Inflammatory macrophage treated with lipopolysaccharide for 4 hours (primary cell): Measurements from ENCODE around the gene GCNT4.

Source experiments
- DNase-seq: peaks from one replicate; pipeline ENCODE4 v3.0.0-alpha.2; 2020

GCNT4 gene

DNA sequence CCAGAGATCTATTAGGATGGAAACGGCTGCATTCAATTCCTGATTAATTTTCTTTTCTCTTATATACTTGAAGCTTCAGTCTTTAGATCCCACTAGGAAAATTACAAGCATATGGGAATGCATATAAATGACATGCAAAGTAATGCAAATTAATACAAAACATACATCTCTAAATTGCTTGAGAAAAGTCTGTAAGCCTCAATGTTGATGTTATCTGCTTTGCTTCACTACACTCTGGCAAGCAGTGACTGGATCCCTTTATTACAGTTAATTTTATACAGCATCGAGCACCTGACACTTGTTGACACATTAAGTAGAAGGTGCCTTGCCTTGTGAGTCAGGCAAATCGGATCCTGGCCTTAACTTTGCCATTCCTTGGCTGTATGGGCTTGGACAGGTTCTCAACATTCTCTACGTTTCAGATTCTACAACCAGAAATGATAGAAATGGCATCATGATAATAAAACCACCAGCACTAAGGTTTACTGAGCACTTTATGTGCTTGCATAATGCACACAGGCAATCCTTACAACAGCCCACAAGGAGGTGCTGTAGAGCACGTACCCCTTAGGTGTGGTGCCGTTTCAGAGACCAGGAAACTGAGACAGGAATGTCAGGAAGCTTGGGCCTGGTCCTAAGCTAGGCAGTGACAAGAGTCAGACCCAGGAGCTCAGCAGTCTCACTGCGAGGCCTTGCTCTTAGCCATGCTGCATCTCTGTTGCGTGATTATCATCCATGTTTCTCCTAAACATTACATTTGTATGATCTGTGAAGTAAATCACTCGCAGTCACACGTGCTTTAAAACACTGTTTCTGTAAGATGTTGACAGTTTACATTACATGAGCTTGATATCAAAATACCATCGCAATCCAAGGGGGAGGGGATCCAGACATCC lies 2.7 kb downstream of the GCNT4 start:
- DNase-seq: peak; percentile 75

- DNase-seq: peak; percentile 22
Measured at GRCh38 chr5:75048457-75048953, 3.9 kb downstream of the GCNT4 start.

DNA sequence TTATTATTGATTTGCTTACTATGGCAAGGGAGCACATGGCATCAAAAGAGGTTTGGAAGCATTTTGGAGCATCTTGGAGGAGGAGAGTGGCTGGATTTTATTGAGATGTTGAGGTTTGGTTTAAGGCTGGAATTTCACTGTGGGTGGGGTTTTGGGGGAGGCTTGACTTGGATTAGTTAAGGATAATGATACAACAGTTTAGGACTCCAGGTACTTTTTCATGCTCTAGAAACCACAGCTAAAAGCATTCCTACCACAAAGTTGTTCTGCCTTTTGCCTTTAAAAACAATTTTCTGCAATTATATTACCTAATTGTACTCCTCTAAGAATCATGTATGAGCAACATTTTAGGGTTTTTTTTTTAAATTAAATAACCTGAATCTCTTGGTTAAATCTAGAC lies 5.0 kb downstream of the GCNT4 start:
- DNase-seq: no peak

- DNase-seq: no peak
Measured at GRCh38 chr5:75046366-75047142, 5.8 kb downstream of the GCNT4 start.

- DNase-seq: no peak
Measured at GRCh38 chr5:75045071-75045470, 7.3 kb downstream of the GCNT4 start.

DNA sequence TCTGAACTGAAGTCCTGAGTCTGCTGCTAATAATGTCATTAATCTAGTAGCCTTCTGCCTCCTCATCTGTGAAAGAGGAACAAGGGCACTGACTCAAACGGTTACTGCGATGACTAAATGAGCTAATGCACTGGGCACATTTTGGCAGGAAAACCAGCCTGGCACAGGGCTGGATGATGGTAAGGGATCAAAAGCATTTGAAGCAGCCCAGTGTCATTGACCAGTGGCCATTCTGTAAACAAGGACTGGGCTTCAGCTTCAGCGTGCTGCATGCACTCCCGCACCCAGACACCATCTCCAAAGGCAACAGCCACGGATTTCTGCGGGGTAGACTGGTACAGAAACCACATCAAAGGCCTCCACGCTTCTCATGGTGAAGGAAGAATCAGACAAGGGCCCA lies 8.0 kb downstream of the GCNT4 start:
- DNase-seq: peak; percentile 81

GRCh38 chr5:75043633-75044264 lies 8.6 kb downstream of the GCNT4 start:
- DNase-seq: no peak

DNA sequence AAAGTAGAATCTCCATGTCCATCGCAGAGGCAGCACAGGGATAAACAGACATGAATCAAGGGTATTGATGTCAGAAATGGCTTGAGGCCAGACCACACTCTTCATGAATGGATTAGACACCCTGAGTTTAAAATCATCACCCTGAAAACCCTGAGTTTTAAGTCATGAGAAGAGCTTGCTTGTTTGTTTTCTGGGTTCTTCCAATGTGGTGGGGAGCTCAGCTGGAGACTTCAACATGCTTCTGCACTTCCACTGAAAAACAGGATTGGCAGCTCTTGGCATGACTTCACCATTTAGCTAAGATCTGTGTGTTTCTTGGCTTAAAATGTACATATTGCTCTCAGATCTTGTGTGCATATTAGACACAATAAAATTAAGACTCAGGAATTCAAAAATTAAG lies 9.8 kb downstream of the GCNT4 start:
- DNase-seq: no peak

GRCh38 chr5:75040973-75041372 lies 11.4 kb downstream of the GCNT4 start:
- DNase-seq: no peak

DNA sequence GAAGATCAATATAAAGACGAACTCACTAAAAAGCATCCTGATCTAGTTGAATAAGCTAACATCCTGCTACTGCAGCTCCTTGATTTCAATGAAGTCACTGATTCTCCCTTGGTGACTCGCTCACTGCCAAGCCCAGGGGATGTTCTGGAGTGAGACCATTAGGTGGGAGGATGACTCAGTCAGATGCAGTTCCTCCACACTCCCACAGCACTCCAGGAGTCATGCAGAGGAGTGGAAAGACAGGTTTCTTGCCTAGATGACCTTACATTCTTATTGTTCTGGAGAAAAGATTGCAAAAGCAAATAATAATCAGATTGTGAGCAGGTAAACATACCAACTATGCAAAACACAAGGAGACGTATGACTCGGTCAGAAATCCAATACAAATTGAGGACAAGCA lies 15.3 kb downstream of the GCNT4 start:
- DNase-seq: peak; percentile 62

- no peak for DNase-seq
Measured at GRCh38 chr5:75034137-75034739, 18.1 kb downstream of the GCNT4 start.

DNA sequence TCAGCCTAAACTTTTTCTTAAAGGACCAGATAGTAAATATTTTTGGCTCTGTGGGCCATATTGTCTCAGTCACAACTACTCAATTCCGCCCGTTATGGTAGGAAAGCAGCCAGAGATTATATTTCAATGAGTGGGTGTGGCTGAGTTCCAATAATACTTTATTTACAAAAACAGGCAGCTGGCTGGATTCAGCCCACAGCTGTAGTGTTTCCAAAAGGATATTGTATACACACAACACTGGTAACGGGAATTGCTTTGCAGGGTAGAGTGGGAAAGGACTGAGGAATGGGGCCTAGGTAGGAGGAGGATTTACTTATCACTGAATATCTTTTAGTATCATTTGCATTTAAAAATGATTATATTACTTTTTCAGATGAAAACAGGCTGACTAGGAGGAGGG lies 21.0 kb downstream of the GCNT4 start:
- no peak for DNase-seq

GRCh38 chr5:75028090-75028489 lies 24.3 kb downstream of the GCNT4 start:
- DNase-seq: no peak

- no peak for DNase-seq
Measured at GRCh38 chr5:75023368-75024159, 28.8 kb downstream of the GCNT4 start.

- no peak for DNase-seq
Measured at GRCh38 chr5:75021800-75022199, 30.6 kb downstream of the GCNT4 start.

- no peak for DNase-seq
Measured at GRCh38 chr5:75021219-75021618, 31.1 kb downstream of the GCNT4 start.

- no peak for DNase-seq
Measured at GRCh38 chr5:75020016-75020656, 32.2 kb downstream of the GCNT4 start.

GRCh38 chr5:75018805-75019587 lies 33.4 kb downstream of the GCNT4 start:
- no peak for DNase-seq

DNA sequence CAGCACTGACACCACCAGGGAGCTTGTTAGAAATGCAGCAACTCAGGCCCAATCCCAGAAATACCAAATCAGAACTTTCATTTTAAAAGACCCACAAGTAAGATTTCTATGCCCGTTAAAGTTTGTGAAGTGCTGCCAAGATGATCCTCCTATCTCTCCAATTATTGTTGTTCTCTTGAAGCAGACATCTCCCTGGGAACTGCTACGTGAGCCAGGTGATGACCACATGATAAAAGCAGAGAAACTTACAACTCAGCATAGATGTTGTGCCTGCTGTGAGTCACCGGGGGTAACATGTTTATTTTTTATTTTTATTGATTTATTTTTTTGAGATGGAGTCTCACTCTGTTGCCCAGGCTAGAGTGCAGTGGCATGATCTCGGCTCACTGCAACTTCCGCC lies 34.4 kb downstream of the GCNT4 start:
- DNase-seq: no peak

DNA sequence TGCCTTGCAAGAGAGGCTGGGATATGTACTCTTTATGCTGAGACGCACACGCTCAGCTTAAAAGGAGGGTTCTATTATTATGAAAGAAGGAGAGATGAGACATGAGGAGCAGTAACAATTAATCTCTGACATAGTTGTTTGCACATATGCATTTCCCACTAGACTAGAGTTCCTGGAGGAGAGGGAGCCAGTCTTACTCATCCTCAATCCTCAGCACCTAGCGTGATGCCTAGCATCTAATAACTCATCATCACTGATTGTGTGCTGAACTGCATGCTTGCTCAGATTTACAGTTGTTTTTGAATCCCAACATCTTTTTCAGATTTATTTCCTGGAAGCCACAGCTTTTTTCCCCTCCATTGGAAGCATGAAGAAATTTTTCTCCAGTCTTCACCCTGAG lies 35.5 kb downstream of the GCNT4 start:
- no peak for DNase-seq

DNA sequence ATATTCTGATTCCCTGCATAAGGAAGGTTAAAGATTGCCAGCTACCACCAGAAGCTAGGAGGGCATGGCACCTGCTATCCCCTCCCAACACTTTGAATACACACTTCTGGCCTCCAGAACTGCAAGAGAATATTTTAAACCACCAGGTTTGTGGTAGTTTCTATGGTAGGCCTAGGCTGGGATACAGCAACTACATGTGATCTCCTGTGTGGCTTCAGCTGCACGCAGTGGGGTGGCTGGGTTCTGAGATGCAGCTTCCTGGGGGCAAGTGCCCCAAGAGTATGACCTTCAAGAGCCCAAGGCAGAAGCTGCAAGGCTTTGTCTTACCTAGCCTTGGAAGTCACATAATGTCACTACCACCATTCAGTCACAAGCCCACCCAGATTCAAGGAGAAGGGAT lies 39.6 kb downstream of the GCNT4 start:
- DNase-seq: no peak
